Liver (tissue), 9 donors: ENCODE data around the gene TPSG1. TPM values are rescaled to one million over a fixed set of nuclear protein-coding genes. Genes with fewer than 3 reads are reported as not detected.
"Not testable (repeated sequence)": the region's sequence is repeated elsewhere in the genome, so short reads cannot be mapped to it uniquely, and the experiment has no call there.

Source experiments
- DNase-seq: peaks from one replicate; pipeline ENCODE4 v3.0.0-alpha.2; 2017; ENCODE audit warnings: low spot score
- H3K27ac ChIP-seq, 2 donors: one replicate each; pipeline ENCODE4 v1.7.0; 2013; ENCODE audit warnings: inconsistent platforms in 2 of 2, low read length in 2 of 2, control low read depth in 1 of 2, low read depth in 1 of 2, mild to moderate bottlenecking in 1 of 2
- H3K27me3 ChIP-seq, 4 donors: one replicate each; pipeline versions ENCODE4 v1.6.1 to v1.7.0; 2013; ENCODE audit warnings: low read length in 3 of 4, inconsistent platforms in 1 of 4, mild to moderate bottlenecking in 1 of 4, moderate library complexity in 1 of 4; ENCODE audit not compliant: control insufficient read depth in 4 of 4, insufficient read depth in 4 of 4
- H3K36me3 ChIP-seq, 4 donors: one replicate each; pipeline versions ENCODE4 v1.6.1 to v1.7.0; 2013; ENCODE audit warnings: low read length in 3 of 4, mild to moderate bottlenecking in 3 of 4, low read depth in 1 of 4, moderate library complexity in 1 of 4; ENCODE audit not compliant: control insufficient read depth in 4 of 4, insufficient read depth in 3 of 4
- H3K4me1 ChIP-seq, 4 donors: one replicate each; pipeline versions ENCODE4 v1.6.1 to v1.7.0; 2013; ENCODE audit warnings: low read length in 3 of 4, mild to moderate bottlenecking in 3 of 4, moderate library complexity in 1 of 4; ENCODE audit not compliant: control insufficient read depth in 4 of 4, insufficient read depth in 4 of 4
- H3K4me3 ChIP-seq, 3 donors: one replicate each; pipeline versions ENCODE4 v1.6.1 to v1.7.0; 2013; ENCODE audit warnings: low read length in 3 of 3, control low read depth in 1 of 3, low read depth in 1 of 3, mild to moderate bottlenecking in 1 of 3
- H3K9ac ChIP-seq, 2 donors: one replicate each; pipeline ENCODE4 v1.7.0; 2013; ENCODE audit warnings: low read length in 2 of 2, mild to moderate bottlenecking in 2 of 2, moderate library complexity in 2 of 2, control low read depth in 1 of 2, low read depth in 1 of 2
- H3K9me3 ChIP-seq, 4 donors: one replicate each; pipeline versions ENCODE4 v1.6.1 to v1.7.0; 2013; ENCODE audit warnings: low read length in 3 of 4; ENCODE audit not compliant: control insufficient read depth in 4 of 4
- EGR1 ChIP-seq, 2 donors: IDR thresholded peaks; 2 replicates each; pipeline ENCODE4 v1.6.1; 2016 to 2018; ENCODE audit warnings: antibody characterized with exemption in 2 of 2, low read depth in 2 of 2
- FOXA1 ChIP-seq: IDR thresholded peaks from 2 replicates; pipeline ENCODE4 v1.6.1; 2016; ENCODE audit warnings: antibody characterized with exemption
- HNF4A ChIP-seq, 2 donors: conservative IDR thresholded peaks; 2 replicates each; pipeline ENCODE4 v1.6.1; 2016; ENCODE audit warnings: antibody characterized with exemption in 2 of 2, mild to moderate bottlenecking in 2 of 2
- HNF4G ChIP-seq: IDR thresholded peaks from 2 replicates; pipeline ENCODE4 v1.6.1; 2016; ENCODE audit warnings: antibody characterized with exemption
- JUND ChIP-seq, 2 donors: IDR thresholded peaks; 2 replicates each; pipeline ENCODE4 v1.6.1; 2016; ENCODE audit warnings: antibody characterized with exemption in 2 of 2
- NR2F2 ChIP-seq: IDR thresholded peaks from 2 replicates; pipeline ENCODE4 v1.6.1; 2016; ENCODE audit warnings: antibody characterized with exemption
- REST ChIP-seq: IDR thresholded peaks from 2 replicates; pipeline ENCODE4 v1.6.1; 2016; ENCODE audit warnings: antibody characterized with exemption, mild to moderate bottlenecking
- RXRA ChIP-seq, 2 donors: IDR thresholded peaks; 2 replicates each; pipeline ENCODE4 v1.6.1; 2017 to 2018; ENCODE audit warnings: antibody characterized with exemption in 2 of 2, mild to moderate bottlenecking in 1 of 2
- SP1 ChIP-seq: IDR thresholded peaks from 2 replicates; pipeline ENCODE4 v1.6.1; 2018; ENCODE audit warnings: antibody characterized with exemption, mild to moderate bottlenecking
- TAF1 ChIP-seq: conservative IDR thresholded peaks from 2 replicates; pipeline ENCODE4 v1.6.1; 2016; ENCODE audit warnings: antibody characterized with exemption, mild to moderate bottlenecking
- YY1 ChIP-seq: IDR thresholded peaks from 2 replicates; pipeline ENCODE4 v1.6.1; 2016; ENCODE audit warnings: antibody characterized with exemption, mild to moderate bottlenecking
- WGBS: extraction: QIAGEN DNeasy Blood & Tissue Kit; methylation state at CpG from one replicate; pipeline ENCODE4 v1.1.7; 2013; 5-methylcytosine and 5-hydroxymethylcytosine counted together
- polyA plus RNA-seq, 2 donors: library from polyadenylated mRNA; stranded (reverse) in 1 of 2; unstranded in 1 of 2; fragments of 200-250 nt in 1 of 2; fragments of >200 nt in 1 of 2; fragmentation: Nextera tagmentation in 1 of 2; extraction: Ambion mirVana in 1 of 2; gene quantifications; one replicate each; pipeline versions ENCODE4 v1.2.1 to v1.2.3, GENCODE V29; 2013 to 2015
- total RNA-seq, 2 donors: library from RNA; depleted of rRNA; stranded (reverse); fragments of >200 nt; gene quantifications; one replicate each; pipeline ENCODE4 v1.2.3, GENCODE V29; 2014
- TF ChIP-seq, protein P1 (sequence below): IDR thresholded peaks from 2 replicates; pipeline ENCODE4 v1.6.1; 2016; ENCODE audit warnings: antibody characterized with exemption
- TF ChIP-seq, protein P2 (sequence below): fragments of 150-350 bp; IDR thresholded peaks from 2 replicates; pipeline ENCODE4 v1.5.1; 2017; ENCODE audit warnings: improper control_type of control experiment, low read depth, low read length; ENCODE audit not compliant: missing input control
- TF ChIP-seq, protein P3 (sequence below): IDR thresholded peaks from 2 replicates; pipeline ENCODE4 v1.6.1; 2016; ENCODE audit warnings: antibody characterized with exemption
- donor health status: healthy.
- donor health status: healthy.
- donor health status: healthy.
- donor health status: healthy.
- donor health status: healthy.

Gene TPSG1
- total and polyA plus RNA-seq, 4 donors: 0.55 TPM; not detected in 3

DNA sequence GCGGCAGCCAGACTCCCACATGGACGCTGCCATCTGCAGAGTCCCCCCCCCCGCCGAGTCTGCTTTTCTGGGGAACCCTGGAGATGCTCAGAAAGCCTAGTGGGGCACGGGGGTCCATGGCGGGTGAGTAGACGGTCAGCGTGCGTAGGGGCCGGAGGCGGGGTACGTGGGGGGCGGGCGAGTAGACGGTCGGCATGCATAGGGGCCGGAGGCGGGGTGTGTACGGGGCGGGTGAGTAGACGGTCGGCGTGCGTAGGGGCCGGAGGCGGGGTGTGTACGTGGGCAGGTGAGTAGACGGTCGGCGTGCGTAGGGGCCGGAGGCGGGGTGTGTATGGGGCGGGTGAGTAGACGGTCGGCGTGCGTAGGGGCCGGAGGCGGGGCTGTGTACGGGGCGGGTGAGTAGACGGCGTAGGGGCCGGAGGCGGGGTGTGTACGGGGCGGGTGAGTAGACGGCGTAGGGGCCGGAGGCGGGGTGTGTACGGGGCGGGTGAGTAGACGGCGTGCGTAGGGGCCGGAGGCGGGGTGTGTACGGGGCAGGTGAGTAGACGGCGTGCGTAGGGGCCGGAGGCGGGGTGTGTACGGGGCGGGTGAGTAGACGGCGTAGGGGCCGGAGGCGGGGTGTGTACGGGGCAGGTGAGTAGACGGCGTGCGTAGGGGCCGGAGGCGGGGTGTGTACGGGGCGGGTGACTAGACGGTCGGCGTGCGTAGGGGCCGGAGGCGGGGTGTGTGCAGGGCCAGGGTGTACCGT lies 39.4 kb downstream of the TPSG1 start:
- H3K9me3 ChIP-seq, H3K9ac ChIP-seq, H3K27me3 ChIP-seq, H3K36me3 ChIP-seq, H3K4me3 ChIP-seq, H3K27ac ChIP-seq, DNase-seq: not testable (repeated sequence)
- peaks cover 27 to 63% (median 47%) of the 10 kb centered on the region in 4 donors for H3K4me1 ChIP-seq
- 90% methylated on average over 86 of the region's 86 CpGs for WGBS

DNA sequence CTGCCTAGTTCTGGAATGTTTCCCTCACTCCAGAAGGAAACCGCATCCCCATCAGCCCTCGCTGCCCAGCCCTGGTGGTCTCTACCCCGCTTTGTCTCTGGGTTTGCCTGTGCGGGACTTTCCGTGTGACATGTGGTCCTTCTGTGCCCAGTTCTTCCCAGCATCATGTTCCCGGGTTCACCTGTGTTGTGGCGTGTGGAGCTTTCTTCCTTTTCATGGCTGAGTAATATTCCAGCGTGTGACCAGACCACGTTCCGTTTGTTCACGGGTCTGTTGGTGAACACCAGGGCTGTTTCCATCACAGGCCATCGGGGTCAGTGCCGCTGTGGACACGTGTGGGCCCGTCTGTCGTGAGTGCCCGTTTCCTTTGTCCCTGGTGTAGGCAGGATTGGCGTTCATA lies 40.1 kb downstream of the TPSG1 start:
- H3K9me3 ChIP-seq: no peaks in the 10 kb centered on the region
- no peak for DNase-seq
- H3K4me3 ChIP-seq: peak overlapping the region in 1 of 3 donors; percentile 2
- peaks cover 25 to 63% (median 40%) of the 10 kb centered on the region in 4 donors for H3K4me1 ChIP-seq
- no peak for TF ChIP-seq SP1
- no peak for TF ChIP-seq HNF4G
- no peak for TF ChIP-seq HNF4A (conservative IDR thresholded peaks at IDR 0.05)
- TF ChIP-seq, protein P1, sequence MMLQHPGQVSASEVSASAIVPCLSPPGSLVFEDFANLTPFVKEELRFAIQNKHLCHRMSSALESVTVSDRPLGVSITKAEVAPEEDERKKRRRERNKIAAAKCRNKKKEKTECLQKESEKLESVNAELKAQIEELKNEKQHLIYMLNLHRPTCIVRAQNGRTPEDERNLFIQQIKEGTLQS: no peak
- no peak for TF ChIP-seq NR2F2
- no peak for TF ChIP-seq REST
- TF ChIP-seq RXRA (IDR thresholded peaks at IDR 0.05): peak in 1 of 2 donors; percentile 56
- TF ChIP-seq TAF1: no peak
- TF ChIP-seq, protein P2, sequence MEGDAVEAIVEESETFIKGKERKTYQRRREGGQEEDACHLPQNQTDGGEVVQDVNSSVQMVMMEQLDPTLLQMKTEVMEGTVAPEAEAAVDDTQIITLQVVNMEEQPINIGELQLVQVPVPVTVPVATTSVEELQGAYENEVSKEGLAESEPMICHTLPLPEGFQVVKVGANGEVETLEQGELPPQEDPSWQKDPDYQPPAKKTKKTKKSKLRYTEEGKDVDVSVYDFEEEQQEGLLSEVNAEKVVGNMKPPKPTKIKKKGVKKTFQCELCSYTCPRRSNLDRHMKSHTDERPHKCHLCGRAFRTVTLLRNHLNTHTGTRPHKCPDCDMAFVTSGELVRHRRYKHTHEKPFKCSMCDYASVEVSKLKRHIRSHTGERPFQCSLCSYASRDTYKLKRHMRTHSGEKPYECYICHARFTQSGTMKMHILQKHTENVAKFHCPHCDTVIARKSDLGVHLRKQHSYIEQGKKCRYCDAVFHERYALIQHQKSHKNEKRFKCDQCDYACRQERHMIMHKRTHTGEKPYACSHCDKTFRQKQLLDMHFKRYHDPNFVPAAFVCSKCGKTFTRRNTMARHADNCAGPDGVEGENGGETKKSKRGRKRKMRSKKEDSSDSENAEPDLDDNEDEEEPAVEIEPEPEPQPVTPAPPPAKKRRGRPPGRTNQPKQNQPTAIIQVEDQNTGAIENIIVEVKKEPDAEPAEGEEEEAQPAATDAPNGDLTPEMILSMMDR: no peak
- H3K9ac ChIP-seq: no peak overlapping the region
- H3K36me3 ChIP-seq: peaks cover 0 to 2% (median 0%) of the 10 kb centered on the region in 4 donors
- WGBS: 75% methylated on average over 18 of the region's 18 CpGs
- H3K27ac ChIP-seq: peak overlapping the region in 1 of 2 donors; percentile 6
- H3K27me3 ChIP-seq: no peaks in the 10 kb centered on the region

GRCh38 chr16:1184156-1184868 lies 40.8 kb downstream of the TPSG1 start:
- Histone ChIP-seq H3K9me3 (no peaks in the 10 kb centered on the region), H3K4me3 (no peak overlapping the region), H3K9ac (no peak overlapping the region), H3K27me3 (no peaks in the 10 kb centered on the region), H3K4me1 (peaks cover 23 to 57% (median 37%) of the 10 kb centered on the region in 4 donors), H3K36me3 (peaks cover 0 to 2% (median 0%) of the 10 kb centered on the region in 4 donors), H3K27ac (peak overlapping the region; percentile 6 to 48)
- 54% methylated on average over 26 of the region's 26 CpGs for WGBS
- no peak for DNase-seq
- TF ChIP-seq NR2F2 (no peak), FOXA1 (no peak), JUND (IDR thresholded peaks at IDR 0.05) (no peak), SP1 (no peak), REST (peak; percentile 61), EGR1 (IDR thresholded peaks at IDR 0.05; ENCODE audit: low read depth in 2 of 2) (no peak), YY1 (peak; percentile 67)
- TF ChIP-seq, protein P1: no peak
- TF ChIP-seq, protein P3, sequence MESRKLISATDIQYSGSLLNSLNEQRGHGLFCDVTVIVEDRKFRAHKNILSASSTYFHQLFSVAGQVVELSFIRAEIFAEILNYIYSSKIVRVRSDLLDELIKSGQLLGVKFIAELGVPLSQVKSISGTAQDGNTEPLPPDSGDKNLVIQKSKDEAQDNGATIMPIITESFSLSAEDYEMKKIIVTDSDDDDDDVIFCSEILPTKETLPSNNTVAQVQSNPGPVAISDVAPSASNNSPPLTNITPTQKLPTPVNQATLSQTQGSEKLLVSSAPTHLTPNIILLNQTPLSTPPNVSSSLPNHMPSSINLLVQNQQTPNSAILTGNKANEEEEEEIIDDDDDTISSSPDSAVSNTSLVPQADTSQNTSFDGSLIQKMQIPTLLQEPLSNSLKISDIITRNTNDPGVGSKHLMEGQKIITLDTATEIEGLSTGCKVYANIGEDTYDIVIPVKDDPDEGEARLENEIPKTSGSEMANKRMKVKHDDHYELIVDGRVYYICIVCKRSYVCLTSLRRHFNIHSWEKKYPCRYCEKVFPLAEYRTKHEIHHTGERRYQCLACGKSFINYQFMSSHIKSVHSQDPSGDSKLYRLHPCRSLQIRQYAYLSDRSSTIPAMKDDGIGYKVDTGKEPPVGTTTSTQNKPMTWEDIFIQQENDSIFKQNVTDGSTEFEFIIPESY: no peak
